ENCODE results near the gene KANSL1.
"Not testable (repeated sequence)": the region's sequence is repeated elsewhere in the genome, so short reads cannot be mapped to it uniquely, and the experiment has no call there.

Gene KANSL1

DNA sequence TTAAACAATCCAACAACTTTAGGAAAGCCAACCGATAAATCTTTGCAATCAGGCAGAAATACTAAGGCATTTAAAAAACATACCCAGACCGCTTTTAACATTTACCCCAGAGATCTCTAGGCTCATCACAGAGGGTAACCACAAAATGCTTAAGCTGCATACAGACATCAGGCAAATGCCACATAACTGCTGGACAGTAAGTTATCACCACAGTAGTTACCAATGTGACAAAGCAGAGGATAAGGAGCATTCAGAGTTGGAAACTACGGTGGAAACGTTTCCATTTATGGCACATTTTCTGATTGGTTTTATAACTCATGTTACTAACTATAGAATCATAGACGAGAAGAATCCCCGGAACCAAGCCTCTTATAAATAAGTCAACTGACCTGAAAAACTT lies 77.5 kb downstream of the KANSL1 start:
- no peak for DNase-seq

DNA sequence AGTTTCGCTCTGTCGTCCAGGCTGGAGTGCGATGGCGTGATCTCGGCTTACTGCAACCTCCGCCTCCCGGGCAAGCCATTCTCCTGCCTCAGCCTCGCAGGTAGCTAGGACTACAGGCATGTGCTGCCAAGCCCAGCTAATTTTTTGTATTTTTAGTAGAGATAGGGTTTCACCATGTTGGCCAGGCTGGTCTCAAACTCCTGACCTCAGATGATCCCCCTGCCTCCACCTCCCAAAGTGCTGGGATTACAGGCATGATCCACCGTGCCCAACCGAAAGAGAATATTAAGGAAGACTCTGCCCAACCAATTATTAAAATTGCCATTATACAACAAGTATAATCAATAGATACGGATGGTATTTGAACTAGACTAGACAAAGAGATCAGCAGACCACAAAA lies 82.0 kb downstream of the KANSL1 start:
- DNase-seq = not testable (repeated sequence)

DNA sequence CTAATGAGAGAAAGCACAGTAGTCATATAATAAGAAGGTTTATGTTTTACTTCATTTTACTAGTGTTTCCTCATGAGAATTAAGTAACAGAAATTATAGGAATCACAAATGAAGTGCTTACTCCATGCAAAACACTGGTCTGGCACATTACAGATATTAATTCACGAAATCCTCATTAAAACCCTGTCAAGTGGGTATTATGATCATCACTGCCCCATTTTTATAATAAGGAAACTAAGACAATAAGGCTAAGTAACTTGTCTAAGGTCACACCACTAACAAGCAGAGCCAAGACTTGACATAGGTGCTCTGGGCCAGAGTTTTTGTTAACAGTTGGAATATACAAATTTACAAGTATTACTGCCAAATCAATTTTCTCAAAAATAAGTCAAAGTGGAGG lies 83.0 kb downstream of the KANSL1 start:
- DNase-seq = no peak

DNA sequence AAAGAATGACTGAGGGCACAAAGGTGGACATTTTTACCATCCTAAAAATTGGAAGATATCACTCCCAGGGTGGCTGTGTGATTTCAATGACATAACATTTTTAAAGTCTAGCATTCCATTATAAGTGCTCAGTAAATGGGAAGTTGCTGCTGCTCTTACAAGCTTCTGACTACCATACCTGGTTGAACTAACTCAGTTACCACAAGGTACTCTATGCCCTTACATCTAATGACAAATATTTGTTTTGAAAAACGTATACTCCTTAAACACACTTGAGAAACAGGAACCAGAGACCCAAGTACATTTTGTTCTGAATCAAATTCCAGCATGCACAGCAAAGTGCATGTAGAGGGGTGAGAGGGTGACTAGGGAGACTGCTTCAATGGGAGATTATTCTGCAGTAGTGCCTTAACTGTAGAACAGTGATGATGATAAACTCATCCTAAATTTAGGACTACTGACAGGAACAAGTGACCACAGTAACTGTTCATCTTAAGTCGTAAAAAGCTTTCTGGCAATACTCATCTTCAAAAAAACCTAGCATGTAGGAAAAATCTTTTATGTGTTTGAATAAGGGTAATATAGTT lies 83.5 kb downstream of the KANSL1 start:
- no peak for DNase-seq

DNA sequence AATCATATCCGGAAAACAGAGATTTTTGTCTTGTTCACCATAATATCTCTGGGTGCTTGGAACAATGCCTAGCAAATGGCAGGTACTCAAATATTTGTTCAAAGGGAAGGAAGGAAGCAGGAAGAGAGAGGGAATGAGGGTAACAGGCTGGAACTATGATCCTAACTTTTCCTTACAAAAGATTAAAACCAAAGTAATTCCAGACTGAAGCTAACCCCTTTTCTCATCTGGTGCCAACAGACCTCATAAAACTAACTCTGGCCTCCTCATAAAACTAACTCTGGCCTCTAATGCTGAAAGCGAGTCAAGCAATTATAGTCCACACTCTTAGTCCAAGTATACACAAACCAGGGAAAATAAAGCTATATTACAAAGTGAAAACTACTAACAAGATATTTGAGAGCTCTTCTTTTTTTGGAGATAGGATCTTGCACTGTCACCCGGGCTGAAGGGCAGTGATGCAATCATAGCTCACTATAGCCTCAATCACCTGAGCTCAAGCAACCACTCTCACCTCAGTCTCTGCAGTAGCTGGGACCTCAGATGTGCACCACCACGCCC lies 84.6 kb downstream of the KANSL1 start:
- DNase-seq = no peak

DNA sequence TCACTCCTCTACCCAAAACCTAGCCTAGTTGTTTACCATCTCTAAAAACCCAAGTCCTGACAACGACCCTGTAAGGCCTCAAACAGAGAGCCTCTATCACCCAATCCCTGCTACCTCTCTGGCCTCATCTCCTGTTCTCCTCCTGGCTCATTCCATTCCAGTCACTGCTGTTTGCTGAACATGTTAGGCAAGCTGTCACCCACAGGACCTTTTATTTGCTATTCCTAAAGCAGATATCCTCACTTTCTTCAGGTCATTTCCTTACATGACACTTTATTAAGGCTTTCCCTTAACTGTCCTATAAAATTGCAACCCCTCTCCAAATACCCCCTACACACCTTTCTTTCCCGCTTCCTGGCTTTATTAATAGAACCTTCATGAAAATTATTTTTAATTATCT lies 85.1 kb downstream of the KANSL1 start:
- no peak for DNase-seq

DNA sequence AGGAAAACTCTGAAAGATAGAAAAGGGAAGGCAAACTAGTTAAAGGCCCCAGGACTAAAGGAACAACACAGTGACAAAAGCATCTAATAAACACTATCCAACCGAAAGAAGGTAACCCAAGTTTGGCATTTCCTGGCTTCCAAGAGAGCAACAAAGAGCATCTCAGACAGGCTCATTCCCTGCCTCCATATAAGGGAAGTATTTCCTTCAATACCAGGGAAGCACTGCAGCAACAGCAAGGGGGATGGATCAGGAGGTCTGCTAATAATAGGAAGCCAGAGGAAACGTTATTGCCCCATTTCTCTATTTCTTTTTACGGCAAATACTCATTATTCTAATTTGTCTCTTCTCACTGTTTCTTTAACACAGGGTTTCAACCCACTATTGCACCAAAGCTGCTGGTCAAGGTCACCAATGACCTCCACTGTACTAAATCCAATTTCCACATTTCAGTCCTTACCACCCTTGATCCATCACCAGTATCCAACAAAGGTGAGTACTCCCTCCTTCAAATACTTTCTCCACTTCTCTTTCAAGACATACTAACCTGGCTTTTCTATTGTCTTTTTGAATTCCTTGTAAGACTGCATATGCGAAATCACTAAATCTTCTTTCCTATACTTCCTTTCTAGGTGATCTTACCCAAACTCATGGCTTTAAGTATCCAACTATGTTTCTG lies 86.1 kb downstream of the KANSL1 start:
- DNase-seq = no peak

DNA sequence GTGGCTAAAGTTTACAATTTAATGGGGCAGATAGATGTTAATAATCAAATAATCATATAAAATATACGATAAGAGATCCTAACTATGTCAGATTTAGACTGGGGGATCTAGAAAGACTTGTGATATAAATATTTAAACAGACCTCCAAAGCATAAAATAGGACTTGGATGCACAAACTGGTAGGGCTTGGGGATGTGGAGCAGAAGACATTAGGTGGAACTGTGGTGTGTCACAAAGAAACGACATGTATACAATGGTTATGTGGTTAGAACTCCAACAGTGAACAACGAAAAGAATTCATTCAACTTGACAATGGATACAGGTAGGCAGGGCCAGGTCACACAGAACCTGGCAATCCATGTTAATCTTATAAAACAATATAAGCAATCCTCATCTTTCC lies 90.4 kb downstream of the KANSL1 start:
- not testable (repeated sequence) for DNase-seq

DNA sequence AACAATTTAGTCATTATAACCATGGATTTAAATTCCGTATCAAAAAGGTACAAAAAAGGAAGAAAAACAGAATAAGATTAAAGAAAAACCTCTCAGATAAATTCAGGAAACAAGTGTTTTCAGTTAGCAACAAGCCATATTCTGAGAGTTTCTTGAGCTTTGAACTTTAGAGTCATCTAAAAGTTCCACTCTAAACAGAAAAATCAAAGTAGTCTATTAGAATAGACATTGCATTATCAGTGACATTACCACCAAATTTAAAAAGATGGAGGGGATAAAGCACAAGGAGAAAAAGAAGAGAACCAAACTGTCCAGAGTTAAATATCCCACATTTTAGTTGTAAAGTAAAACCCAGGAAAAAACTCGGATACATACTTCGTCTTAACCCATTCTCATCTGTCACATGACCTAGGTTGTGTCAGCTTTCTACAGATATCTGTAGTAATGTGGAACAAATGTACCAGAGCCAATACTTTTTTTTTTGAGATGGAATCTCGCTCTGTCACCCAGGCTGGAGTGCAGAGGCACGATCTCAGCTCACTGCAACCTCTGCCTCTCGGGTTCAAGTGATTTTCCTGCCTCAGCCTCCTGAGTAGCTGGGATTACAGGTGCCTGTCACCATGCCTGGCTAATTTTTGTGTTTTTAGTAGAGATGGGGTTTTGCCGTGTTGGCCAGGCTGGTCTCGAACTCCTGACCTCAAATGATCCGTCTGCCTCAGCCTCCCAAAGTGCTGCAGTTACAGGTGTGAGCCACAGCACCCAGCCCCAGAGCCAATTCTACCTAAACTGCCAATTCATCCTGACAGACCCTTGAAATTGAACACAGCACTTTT lies 91.2 kb downstream of the KANSL1 start:
- not testable (repeated sequence) for DNase-seq

DNA sequence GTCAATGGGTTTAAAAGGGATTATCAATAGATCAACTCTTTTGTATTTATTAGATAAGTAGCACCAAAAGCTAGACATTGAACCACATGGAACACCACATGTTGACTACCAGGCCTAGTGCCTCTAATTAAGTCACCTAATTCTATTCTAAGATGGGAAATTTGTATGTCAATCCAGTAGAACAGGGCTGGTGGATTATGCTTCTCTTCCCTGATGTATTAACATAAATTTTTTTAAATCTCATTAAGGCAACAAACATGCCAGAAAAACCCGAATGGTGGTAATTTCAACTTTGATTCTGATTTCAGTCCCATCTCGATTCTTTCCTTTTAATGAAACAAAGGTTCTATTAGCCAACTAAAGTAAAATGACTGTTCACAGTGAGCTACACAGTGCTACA lies 92.6 kb downstream of the KANSL1 start:
- no peak for DNase-seq

DNA sequence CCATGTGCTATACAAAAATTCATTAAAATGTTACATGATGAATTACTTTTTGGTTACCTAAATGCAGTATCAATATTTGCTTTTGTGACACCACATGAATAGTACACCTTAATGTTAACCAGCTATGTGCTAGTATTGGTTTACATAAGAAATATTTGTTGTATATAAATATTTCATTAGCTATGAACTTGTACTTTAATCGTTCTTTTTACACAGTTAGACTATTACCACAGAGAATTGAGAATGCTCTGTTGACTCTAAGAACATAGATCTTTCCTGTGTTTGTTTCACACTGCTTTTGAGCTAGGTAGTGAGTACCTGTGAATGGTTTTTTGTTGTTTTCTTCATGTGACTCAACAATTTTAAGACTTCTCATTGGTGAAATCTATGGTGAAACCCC lies 93.4 kb downstream of the KANSL1 start:
- DNase-seq = no peak

DNA sequence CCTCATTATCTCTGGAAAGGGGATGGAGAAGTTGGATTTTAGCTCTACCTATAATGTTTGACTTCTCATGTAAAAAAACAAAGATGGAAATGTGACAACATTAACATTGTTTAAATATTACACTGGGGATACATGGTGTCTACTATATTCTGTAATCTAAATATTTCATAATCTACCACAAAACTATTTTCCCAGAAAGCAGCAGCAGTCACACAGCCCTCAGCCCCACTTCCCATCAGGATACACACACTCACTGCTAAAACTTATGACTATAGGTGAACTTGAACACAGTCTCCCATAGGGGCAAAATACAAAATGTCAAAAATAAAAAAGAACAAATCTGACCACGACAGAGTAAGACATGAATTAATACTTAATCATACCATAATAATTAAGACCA lies 95.7 kb downstream of the KANSL1 start:
- DNase-seq = no peak

DNA sequence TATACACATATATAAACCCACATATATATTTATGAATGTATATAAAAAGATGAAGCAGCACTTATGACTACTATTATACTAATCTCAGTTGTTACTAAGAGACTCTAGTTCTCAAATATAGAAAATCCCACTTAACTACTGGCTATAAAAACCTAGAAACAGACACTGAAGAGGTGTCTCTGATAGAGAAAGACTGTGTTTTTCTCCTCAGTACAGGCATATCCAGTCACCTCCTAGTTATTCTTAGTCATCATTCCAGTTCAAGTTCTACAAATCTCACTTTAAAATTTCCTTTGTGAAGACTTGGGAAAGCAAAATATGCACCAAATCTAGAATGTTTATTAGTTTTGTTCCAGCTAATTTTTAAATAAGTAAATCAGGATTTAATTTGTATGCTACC lies 100.2 kb downstream of the KANSL1 start:
- DNase-seq = no peak

DNA sequence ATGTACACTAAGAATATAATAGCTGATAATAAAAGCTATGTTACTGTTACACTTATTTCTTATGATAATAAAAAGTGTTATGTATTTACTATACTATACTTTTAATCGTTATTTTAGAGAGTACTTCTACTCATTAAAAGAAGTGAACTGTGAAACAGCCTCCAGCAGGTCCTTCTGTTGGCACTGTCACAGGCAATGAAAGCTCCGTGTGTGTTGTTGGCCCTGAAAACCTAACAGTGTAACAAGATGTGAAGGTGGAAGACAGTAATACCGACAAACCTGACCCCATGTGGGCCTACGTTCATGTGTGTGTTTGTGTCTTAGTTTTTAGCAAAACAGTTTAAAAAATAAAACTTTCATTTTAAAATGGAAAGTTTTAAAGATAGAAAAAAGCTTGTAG lies 102.4 kb downstream of the KANSL1 start:
- no peak for DNase-seq

DNA sequence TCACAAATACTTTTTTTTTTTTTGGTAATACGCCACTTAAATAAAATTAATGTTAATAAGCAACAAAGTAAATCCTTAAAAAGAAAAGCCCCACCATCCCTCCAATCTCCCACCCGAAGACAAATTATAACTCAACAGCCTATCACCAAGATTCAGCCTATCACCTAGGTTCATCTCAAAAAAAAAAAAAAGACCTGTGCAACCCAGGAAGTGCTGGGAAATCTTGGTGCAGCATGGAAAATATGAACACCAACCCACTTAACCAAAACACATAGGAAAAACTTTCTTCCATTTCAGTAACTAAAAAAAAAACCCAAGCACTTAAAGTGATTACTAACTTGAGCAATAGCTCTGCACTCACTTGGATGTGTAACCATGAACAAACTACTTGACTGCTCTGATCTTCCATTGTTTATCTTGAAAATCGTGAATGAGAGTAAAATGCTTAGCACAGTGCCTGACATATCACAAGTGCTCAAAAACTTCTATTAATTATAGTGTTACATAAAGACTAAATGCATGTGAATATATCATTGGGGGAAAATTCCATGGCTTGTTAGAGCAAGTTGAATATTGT lies 103.8 kb downstream of the KANSL1 start:
- DNase-seq = no peak

DNA sequence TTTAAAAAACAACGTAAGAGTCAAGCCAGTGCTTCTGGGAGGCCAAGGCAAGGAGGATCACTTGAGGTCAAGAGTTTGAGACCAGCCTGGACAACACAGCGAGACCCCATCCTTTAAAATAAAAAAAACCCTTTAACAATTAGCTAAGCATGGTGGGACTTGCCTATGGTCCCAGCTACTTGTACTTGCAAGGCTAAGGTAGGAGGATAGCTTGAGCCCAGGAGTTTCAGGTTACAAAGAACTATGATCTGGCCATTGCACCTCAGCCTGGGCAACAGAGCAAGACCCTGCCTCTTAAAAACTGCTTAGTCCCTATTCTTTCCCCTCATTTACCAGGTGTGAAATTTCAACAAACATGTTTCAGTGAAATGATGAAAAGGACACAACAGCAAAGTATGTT lies 104.6 kb downstream of the KANSL1 start:
- DNase-seq = no peak

DNA sequence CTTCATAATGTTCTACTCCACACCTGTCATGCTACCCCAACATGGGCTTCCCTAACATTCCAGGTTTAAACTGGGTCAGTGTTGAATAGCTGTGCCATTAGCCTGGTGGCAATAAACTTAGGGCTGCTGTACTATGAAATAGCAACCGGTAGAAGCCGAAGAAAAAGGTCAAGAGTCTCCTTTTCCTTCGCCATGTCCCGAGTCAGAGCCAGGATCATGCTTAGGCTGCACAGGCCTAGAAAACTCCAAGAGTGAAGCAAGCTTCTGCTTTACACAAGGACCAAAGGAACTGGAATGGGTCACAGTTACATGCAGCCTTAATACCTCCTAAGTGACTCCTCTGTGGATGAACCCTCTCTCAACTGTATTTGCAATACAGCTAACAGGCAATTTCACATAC lies 105.4 kb downstream of the KANSL1 start:
- DNase-seq = not testable (repeated sequence)

DNA sequence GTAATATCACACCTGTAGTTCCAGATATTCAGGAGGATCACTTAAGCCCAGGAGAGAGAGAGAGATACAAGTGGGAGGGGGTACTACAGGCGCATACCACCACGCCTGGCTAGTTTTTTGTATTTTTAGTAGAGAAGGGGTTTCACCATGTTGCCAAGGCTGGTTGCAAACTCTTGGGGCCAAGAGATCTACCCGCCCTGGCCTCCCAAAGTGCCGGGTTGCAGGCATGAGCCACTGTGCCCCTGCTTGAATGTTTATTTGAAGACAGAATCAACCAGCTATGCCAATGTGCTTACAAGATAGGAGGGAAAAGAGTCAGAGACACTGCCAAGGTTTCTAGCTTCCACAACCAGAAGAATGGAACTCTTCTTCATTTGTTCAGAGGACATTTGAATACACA lies 106.4 kb downstream of the KANSL1 start:
- no peak for DNase-seq

DNA sequence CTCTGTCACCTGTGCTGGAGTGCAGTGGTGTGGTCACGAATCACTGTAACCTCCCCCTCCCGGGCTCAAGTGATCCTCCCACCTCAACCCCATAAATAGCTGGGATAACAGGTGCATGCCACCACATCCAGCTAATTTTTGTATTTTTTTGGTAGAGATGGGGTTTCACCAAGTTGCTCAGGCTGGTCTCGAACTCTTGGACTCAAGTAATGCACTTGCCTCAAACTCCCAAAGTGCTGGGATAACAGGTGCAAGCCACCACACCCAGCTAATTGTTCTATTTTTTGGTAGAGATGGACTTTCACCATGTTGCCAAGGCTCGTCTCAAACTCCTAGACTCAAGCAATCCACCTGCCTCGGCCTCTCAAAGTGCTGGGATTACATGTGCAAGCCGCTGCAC lies 107.7 kb downstream of the KANSL1 start:
- no peak for DNase-seq

DNA sequence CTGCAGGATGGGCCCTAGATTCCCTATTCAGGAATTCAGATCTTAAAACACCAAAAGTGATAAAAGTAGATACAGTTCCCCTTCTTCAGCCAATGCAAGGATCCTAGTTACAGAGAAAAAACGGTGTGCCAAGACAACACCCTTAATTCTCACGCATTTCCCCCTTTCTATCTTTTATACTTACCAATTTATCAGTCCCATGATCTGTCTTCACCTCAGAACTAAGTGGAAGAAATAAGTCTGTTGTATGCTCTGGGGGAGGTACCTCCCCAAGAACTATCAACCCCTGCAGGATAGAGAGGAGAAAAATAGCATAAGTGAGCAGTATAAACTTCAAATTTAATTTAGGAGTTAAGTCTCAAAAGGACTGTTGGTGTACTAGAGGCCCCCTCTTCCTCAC lies 111.0 kb downstream of the KANSL1 start:
- DNase-seq = no peak

DNA sequence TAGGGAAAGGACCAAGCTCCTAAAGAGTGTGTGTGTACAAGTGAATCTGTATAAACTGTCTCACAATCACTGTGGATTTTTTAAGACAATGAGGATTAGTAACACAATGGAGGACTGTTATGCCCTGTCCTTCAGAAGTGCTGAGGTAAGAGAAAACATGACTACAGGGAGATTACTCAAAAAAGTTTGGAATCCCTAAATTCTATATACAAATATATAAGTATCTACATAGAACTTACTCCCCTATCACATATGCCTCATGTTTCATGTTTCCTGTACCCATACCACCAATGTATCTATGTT lies 112.3 kb downstream of the KANSL1 start:
- DNase-seq = no peak
